Transverse colon (tissue), 4 donors: ENCODE results near the gene TNNI3K.

Experiments
- CTCF ChIP-seq, 5 experiments: fragments of 200-600 bp in 3 of 5; fragments of 450-650 bp in 2 of 5; sonication (generic) in 3 of 5; IDR thresholded peaks; 1 replicate in 2 of 5; 2 replicates in 3 of 5; pipeline ENCODE4 v1.5.1; 2016 to 2017; ENCODE audit warnings: antibody characterized with exemption in 5 of 5, inconsistent platforms in 3 of 5, mild to moderate bottlenecking in 2 of 5, moderate library complexity in 1 of 5
- POLR2A ChIP-seq: fragments of 450-650 bp; IDR thresholded peaks from one replicate; pipeline ENCODE4 v1.6.1; 2016; ENCODE audit warnings: antibody characterized with exemption, mild to moderate bottlenecking, moderate library complexity
- POLR2AphosphoS5 ChIP-seq, 3 donors: sonication (generic); formaldehyde crosslinking; IDR thresholded peaks; one replicate each; pipeline ENCODE4 v1.6.1; 2016; ENCODE audit warnings: antibody characterized with exemption in 3 of 3

GRCh38 chr1:74314438-74314837 lies 79.3 kb downstream of the TNNI3K start:
- no peak for TF ChIP-seq CTCF (IDR thresholded peaks at IDR 0.05)
- TF ChIP-seq POLR2A, result no peak
- no peak for TF ChIP-seq POLR2AphosphoS5 (IDR thresholded peaks at IDR 0.05)
